Small intestine (tissue), 7 donors: ENCODE results near the gene SP7. TPM values are rescaled to one million over a fixed set of nuclear protein-coding genes. Genes with fewer than 3 reads are reported as not detected.
A peak's percentile ranks its signal among the peaks of the same experiment; 100 is the strongest.
"Not testable (repeated sequence)": the region's sequence is repeated elsewhere in the genome, so short reads cannot be mapped to it uniquely, and the experiment has no call there.

ENCODE experiments used
- DNase-seq, 2 donors: peaks; one replicate each; pipeline versions ENCODE4 v3.0.0 to v3.0.0-alpha.2; 2013
- FAIRE-seq: peaks from 2 replicates; lab custom pipeline; 2012; peaks lifted over from hg19 to GRCh38; lab: Jason Lieb, UNC
- H3K27ac ChIP-seq, 3 donors: one replicate each; pipeline ENCODE4 v1.5.1; 2013; ENCODE audit warnings: low read length in 2 of 3, mild to moderate bottlenecking in 2 of 3, control low read depth in 1 of 3, inconsistent platforms in 1 of 3, low read depth in 1 of 3, moderate library complexity in 1 of 3
- H3K27me3 ChIP-seq, 3 donors: one replicate each; pipeline ENCODE4 v1.6.1; 2013; ENCODE audit warnings: low read length in 3 of 3, inconsistent platforms in 1 of 3; ENCODE audit not compliant: control insufficient read depth in 3 of 3, insufficient read depth in 3 of 3
- H3K36me3 ChIP-seq, 3 donors: one replicate each; pipeline ENCODE4 v1.6.1; 2013; ENCODE audit warnings: low read length in 3 of 3, inconsistent platforms in 1 of 3, low read depth in 1 of 3, mild to moderate bottlenecking in 1 of 3, moderate library complexity in 1 of 3; ENCODE audit not compliant: control insufficient read depth in 3 of 3, insufficient read depth in 2 of 3
- H3K4me1 ChIP-seq, 3 donors: one replicate each; pipeline ENCODE4 v1.6.1; 2013; ENCODE audit warnings: low read length in 2 of 3, inconsistent platforms in 1 of 3, low read depth in 1 of 3, mild to moderate bottlenecking in 1 of 3, moderate library complexity in 1 of 3; ENCODE audit not compliant: control insufficient read depth in 3 of 3, insufficient read depth in 2 of 3
- H3K4me3 ChIP-seq, 3 donors: one replicate each; pipeline ENCODE4 v1.5.1; 2013; ENCODE audit warnings: low read length in 3 of 3, control low read depth in 1 of 3, inconsistent platforms in 1 of 3, low read depth in 1 of 3, mild to moderate bottlenecking in 1 of 3, moderate library complexity in 1 of 3
- H3K9me3 ChIP-seq, 2 donors: one replicate each; pipeline ENCODE4 v1.6.1; 2013; ENCODE audit warnings: low read depth in 1 of 2, low read length in 1 of 2; ENCODE audit not compliant: control insufficient read depth in 2 of 2, insufficient read depth in 1 of 2
- WGBS, 3 donors: extraction: QIAGEN DNeasy Blood & Tissue Kit; methylation state at CpG; one replicate each; pipeline ENCODE4 v1.1.7; 2013; 5-methylcytosine and 5-hydroxymethylcytosine counted together
- polyA plus RNA-seq, 4 donors: library from polyadenylated mRNA; stranded (reverse) in 3 of 4; unstranded in 1 of 4; fragments of 200-250 nt in 3 of 4; fragments of 120-200 nt in 1 of 4; gene quantifications; one replicate each; pipeline versions ENCODE4 v1.2.1 to v1.2.3, GENCODE V29; 2013
- donor health status: healthy with polysubstance abuse.
- donor health status: control.
- donor health status: control.
- donor health status: Bipolar disorder and iron deficiency.
- donor health status: healthy.

The SP7 gene
- polyA plus RNA-seq, 4 donors, result 0.01 TPM; not detected in 3

DNA sequence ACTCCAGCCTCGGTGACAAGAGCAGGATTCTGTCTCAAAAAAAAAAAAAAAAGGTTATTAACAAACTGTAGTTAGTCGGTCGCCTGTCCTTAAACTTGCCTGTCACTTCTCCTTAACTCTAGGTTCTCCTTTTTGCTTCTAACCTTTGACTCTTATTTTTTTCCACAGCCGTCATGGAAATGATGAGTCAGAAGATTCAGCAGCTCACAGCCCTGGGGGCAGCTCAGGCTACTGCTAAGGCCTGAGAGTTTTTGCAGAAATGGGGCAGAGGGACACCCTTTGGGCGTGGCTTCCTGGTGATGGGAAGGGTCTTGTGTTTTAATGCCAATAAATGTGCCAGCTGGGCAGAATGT lies 37.1 kb downstream of the SP7 start:
- peak overlapping the region in 2 of 3 donors; percentile 47 to 57 for H3K27ac ChIP-seq
- peak in 1 of 2 donors; percentile 44 for DNase-seq
- no peaks in the 10 kb centered on the region for H3K27me3 ChIP-seq
- peaks cover 0 to 43% (median 2%) of the 10 kb centered on the region in 3 donors for H3K36me3 ChIP-seq
- peak overlapping the region in 2 of 3 donors; percentile 74 to 77 for H3K4me3 ChIP-seq
- 29 to 44% (median 38%) methylated on average over 5 of the region's 5 CpGs for WGBS, 3 donors
- no peak for FAIRE-seq
- peaks cover 2 to 23% (median 10%) of the 10 kb centered on the region in 3 donors for H3K4me1 ChIP-seq
- no peaks in the 10 kb centered on the region for H3K9me3 ChIP-seq

DNA sequence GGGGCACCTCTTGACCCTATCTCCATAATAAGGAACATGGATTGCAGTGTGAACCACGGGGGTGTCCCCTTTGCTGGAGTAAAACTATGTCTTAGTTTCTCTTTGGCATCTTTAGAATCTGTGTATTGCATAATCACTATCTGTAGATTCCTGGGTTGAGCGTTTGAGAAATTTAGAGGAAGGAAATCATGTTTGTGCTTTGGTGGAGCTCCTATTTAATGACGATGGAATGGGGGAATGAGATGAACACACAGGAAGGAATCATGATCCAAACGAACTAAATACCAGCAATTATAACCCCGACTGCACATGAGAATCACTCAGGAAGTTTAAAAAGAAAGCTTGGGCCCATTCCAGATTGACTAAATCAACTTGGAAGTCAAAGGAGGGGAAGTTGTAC lies 38.0 kb downstream of the SP7 start:
- H3K4me3 ChIP-seq, result no peak overlapping the region
- H3K27ac ChIP-seq, result no peak overlapping the region
- no peak for FAIRE-seq

DNA sequence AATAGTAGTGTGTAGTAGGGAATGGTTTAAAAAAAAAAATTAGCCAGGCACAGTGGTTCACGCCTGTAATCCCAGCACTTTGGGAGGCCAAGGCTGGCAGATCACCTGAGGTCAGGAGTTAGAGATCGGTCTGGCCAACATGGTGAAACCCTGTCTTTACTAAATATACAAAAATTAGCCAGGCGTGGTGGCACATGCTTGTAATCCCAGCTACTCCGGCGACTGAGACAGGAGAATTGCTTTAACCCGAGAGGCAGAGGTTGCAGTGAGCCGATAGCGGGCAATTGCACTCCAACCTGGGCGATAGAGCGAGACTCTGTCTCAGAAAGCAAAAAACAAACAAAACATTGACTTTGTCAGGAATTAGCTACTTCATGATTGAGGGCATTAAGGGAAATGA lies 39.0 kb downstream of the SP7 start:
- WGBS, 3 donors, result 97% methylated on average over 10 of the region's 10 CpGs
- not testable (repeated sequence) for H3K4me3 ChIP-seq, FAIRE-seq, H3K27me3 ChIP-seq, H3K27ac ChIP-seq, H3K9me3 ChIP-seq, DNase-seq
- H3K4me1 ChIP-seq, result peaks cover 2 to 23% (median 10%) of the 10 kb centered on the region in 3 donors
- peaks cover 0 to 43% (median 1%) of the 10 kb centered on the region in 3 donors for H3K36me3 ChIP-seq

More for the DNA sequence above, 38.0 kb downstream of the SP7 start:
- no peaks in the 10 kb centered on the region for H3K9me3 ChIP-seq
- peaks cover 2 to 23% (median 10%) of the 10 kb centered on the region in 3 donors for H3K4me1 ChIP-seq
- no peak for DNase-seq
- H3K36me3 ChIP-seq, result peaks cover 0 to 42% (median 1%) of the 10 kb centered on the region in 3 donors
- no peaks in the 10 kb centered on the region for H3K27me3 ChIP-seq
- WGBS, 3 donors, result 62 to 68% (median 64%) methylated on average over 5 of the region's 5 CpGs

DNA sequence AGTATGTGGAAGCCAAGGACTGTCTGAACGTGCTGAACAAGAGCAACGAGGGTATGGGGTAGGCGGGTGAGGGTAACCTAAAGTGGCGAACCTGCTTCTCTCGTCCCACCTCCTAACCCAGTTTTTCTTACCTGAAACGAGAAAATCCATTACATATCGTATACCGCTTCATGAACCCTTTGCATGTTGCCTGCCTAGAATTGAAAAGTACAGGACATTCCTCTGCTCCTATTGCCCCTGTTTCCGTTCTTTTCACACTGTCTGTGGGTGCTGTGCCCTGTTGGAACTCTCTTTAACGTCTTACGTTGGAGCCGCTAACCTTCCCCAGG lies 40.3 kb downstream of the SP7 start:
- peaks cover 2 to 20% (median 7%) of the 10 kb centered on the region in 3 donors for H3K4me1 ChIP-seq
- H3K36me3 ChIP-seq, result peaks cover 2 to 44% (median 6%) of the 10 kb centered on the region in 3 donors
- H3K27me3 ChIP-seq, result no peaks in the 10 kb centered on the region
- DNase-seq (no peak), FAIRE-seq (no peak)
- peak overlapping the region; percentile 51 to 90 (median 70) for H3K4me3 ChIP-seq
- no peaks in the 10 kb centered on the region for H3K9me3 ChIP-seq
- 1 to 6% (median 4%) methylated on average over 12 of the region's 12 CpGs for WGBS, 3 donors
- peak overlapping the region; percentile 63 to 79 (median 76) for H3K27ac ChIP-seq

DNA sequence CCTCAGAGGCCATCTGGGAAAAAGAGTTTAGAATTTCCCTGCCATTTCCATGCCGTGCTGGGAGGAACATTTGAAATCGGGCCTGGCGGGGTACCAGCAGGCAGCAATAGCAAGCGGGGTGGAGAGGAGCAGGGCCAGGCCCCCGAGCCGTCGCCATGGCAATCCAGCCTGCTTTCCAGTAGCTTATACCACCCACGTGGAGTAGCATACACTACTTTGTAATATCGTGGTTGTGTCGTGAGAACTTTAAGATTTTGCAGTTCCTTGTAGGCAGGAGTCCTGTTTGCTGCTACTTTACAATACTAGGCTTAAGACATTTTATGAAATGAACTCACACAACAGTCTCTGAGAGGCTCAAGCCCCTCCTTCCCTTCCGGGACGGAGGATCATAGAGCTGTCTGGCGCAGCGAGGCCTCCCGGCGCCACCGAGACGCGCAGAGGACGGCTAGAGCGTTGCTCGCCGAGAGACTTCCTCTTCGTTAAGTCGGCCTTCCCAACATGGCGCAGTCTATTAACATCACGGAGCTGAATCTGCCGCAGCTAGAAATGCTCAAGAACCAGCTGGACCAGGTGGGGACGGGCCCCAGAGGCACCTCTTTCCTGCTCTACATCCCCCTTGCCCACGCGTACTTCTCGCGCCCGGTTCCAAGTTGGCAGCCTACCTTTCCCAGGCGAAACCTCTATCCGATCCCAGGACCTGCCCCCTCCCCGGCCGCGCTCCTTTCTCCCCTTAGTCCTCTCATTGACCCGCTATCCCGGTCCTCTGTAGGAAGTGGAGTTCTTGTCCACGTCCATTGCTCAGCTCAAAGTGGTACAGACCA lies 40.9 kb downstream of the SP7 start, which contains the start of gene PFDN5:
PFDN5 (plus strand) TSS at position 473 of the 821 bp plus-strand sequence; CDS start at position 499, 26 bp downstream.
- H3K4me1 ChIP-seq, result peaks cover 2 to 15% (median 4%) of the 10 kb centered on the region in 3 donors
- H3K4me3 ChIP-seq, result peak within 1 kb of the TSS; percentile 51 to 90 (median 70)
- peak; percentile 88 to 95 for DNase-seq
- peaks cover 2 to 48% (median 8%) of the 10 kb centered on the region in 3 donors for H3K36me3 ChIP-seq
- 1 to 2% (median 2%) methylated on average over 42 of the region's 42 CpGs for WGBS, 3 donors
- peak within 1 kb of the TSS; percentile 63 to 82 (median 79) for H3K27ac ChIP-seq
- FAIRE-seq, result no peak
- H3K9me3 ChIP-seq, result no peaks in the 10 kb centered on the region
- H3K27me3 ChIP-seq, result no peaks in the 10 kb centered on the region

DNA sequence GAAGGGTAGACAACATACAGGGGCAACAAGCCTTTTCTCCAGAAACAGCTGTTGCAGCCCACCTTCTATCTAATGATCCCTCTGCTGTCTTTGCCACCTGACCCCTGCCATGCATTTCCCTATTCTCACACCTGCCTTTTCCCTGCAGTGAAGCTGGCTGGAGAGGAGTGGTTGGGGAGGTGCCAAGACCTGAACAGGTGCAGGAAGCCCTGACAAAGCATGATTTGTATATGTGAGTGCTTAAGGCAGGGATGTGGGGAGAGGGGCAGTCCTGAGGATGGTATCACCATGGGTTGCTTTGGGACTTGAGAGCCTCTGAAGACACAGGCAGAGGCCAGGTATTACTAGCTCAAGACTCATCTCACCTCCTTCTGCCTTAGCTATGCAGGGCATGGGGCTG lies 43.7 kb downstream of the SP7 start:
- H3K4me1 ChIP-seq, result peaks cover 0 to 10% (median 0%) of the 10 kb centered on the region in 3 donors
- H3K27ac ChIP-seq, result no peak overlapping the region
- DNase-seq, result peak in 1 of 2 donors; percentile 12
- H3K36me3 ChIP-seq, result peaks cover 2 to 60% (median 17%) of the 10 kb centered on the region in 3 donors
- no peaks in the 10 kb centered on the region for H3K27me3 ChIP-seq
- H3K9me3 ChIP-seq, result no peaks in the 10 kb centered on the region
- H3K4me3 ChIP-seq, result no peak overlapping the region
- no peak for FAIRE-seq

DNA sequence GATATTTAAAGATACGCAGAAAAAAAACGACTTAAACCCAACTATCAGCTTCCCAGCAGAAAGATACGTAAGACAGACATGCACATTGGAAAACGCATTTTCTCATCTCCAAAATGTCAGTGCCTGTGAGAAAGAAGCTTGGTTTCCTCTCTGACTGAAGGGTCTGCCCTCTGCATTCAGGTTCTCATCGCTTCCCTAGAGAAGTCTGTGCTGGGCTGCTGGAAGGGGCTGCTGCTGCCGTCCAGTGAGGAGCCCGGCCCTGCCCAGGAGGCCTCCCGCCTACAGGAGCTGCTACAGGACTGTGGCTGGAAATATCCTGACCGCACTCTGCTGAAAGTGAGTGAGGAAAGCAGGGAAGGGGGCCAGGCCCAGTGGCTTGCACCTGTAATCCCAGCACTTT lies 45.5 kb downstream of the SP7 start:
- H3K27ac ChIP-seq, result no peak overlapping the region
- H3K36me3 ChIP-seq, result peaks cover 2 to 67% (median 17%) of the 10 kb centered on the region in 3 donors
- H3K9me3 ChIP-seq, result no peaks in the 10 kb centered on the region
- H3K4me1 ChIP-seq, result peaks cover 0 to 6% (median 0%) of the 10 kb centered on the region in 3 donors
- FAIRE-seq (no peak), DNase-seq (no peak)
- H3K27me3 ChIP-seq, result no peaks in the 10 kb centered on the region
- no peak overlapping the region for H3K4me3 ChIP-seq
- 90 to 93% (median 92%) methylated on average over 9 of the region's 9 CpGs for WGBS, 3 donors

DNA sequence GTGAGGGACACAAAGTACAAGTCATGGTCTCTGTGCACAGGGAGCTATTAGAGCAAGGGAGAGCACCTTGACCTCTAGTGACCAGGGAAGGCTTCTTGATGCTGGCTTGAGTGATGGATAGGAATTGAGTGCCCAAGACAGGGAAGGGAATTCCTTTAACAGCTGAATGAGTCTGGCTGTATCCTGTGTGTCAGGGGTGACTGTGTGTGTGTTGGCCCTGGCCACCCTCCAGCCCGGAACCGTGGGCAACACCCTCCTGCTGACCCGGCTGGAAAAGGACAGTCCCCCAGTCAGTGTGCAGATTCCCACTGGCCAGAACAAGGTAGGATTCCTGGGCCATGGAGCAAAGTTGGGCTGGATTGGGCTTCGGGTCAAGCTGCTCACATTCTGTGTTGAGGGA lies 46.3 kb downstream of the SP7 start:
- H3K27ac ChIP-seq, result no peak overlapping the region
- H3K4me3 ChIP-seq, result no peak overlapping the region
- FAIRE-seq (no peak), DNase-seq (no peak)
- H3K9me3 ChIP-seq, result no peaks in the 10 kb centered on the region
- H3K36me3 ChIP-seq, result peaks cover 2 to 70% (median 19%) of the 10 kb centered on the region in 3 donors
- 88 to 91% (median 90%) methylated on average over 4 of the region's 4 CpGs for WGBS, 3 donors
- H3K4me1 ChIP-seq, result peaks cover 0 to 3% (median 0%) of the 10 kb centered on the region in 3 donors
- H3K27me3 ChIP-seq, result no peaks in the 10 kb centered on the region
